Measurements from ENCODE around the gene TET2. TPM values are rescaled to one million over a fixed set of nuclear protein-coding genes. Genes with fewer than 3 reads are reported as not detected.

TET2 gene
- total RNA-seq, 1 donor from 2014 or later = 23.3 TPM

- Mint-ChIP-seq H3K27ac (ENCODE audit: unreplicated experiment) (no peak overlapping the region), H3K4me1 (peaks cover 15% of the 10 kb centered on the region), H3K4me3 (no peak overlapping the region), H3K9me3 (no peaks in the 10 kb centered on the region), H3K36me3 (ENCODE audit: low read depth) (peaks cover 17% of the 10 kb centered on the region), H3K27me3 (ENCODE audit: low read depth) (no peaks in the 10 kb centered on the region)
- no peak for DNase-seq (ENCODE audit: low read depth, low spot score)
- TF ChIP-seq, protein P1, sequence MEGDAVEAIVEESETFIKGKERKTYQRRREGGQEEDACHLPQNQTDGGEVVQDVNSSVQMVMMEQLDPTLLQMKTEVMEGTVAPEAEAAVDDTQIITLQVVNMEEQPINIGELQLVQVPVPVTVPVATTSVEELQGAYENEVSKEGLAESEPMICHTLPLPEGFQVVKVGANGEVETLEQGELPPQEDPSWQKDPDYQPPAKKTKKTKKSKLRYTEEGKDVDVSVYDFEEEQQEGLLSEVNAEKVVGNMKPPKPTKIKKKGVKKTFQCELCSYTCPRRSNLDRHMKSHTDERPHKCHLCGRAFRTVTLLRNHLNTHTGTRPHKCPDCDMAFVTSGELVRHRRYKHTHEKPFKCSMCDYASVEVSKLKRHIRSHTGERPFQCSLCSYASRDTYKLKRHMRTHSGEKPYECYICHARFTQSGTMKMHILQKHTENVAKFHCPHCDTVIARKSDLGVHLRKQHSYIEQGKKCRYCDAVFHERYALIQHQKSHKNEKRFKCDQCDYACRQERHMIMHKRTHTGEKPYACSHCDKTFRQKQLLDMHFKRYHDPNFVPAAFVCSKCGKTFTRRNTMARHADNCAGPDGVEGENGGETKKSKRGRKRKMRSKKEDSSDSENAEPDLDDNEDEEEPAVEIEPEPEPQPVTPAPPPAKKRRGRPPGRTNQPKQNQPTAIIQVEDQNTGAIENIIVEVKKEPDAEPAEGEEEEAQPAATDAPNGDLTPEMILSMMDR (conservative IDR thresholded peaks at IDR 0.05) = no peak
Measured at GRCh38 chr4:105192474-105192873, 45.8 kb downstream of the TET2 start.

GRCh38 chr4:105192910-105193309 lies 46.2 kb downstream of the TET2 start:
- Mint-ChIP-seq H3K4me1 (peaks cover 15% of the 10 kb centered on the region), H3K27me3 (ENCODE audit: low read depth) (no peaks in the 10 kb centered on the region), H3K27ac (ENCODE audit: unreplicated experiment) (no peak overlapping the region), H3K4me3 (no peak overlapping the region), H3K36me3 (ENCODE audit: low read depth) (peaks cover 17% of the 10 kb centered on the region), H3K9me3 (no peaks in the 10 kb centered on the region)
- no peak for DNase-seq (ENCODE audit: low read depth, low spot score)
- TF ChIP-seq, protein P1 (conservative IDR thresholded peaks at IDR 0.05) = no peak

DNA sequence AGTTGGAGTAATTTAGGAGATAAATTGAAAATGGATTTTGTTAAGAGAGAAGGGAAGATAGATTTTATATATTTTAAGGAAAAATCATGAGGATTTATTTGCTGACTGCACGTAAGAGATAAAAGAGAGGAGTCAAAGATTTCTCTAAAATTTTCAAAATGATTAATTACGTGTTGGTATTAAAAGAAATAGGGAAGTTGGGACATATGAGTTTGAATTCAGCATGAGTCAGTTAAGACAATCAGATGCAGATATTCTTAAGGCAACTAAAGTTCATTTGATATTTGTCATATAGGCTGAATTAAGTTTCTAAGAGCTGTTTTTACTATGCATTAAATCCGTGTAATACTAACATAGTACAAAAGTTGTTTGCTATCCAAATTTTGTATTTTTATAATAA lies 46.9 kb downstream of the TET2 start:
- Mint-ChIP-seq H3K27me3 (ENCODE audit: low read depth) (no peaks in the 10 kb centered on the region), H3K4me1 (peaks cover 15% of the 10 kb centered on the region), H3K4me3 (no peak overlapping the region), H3K36me3 (ENCODE audit: low read depth) (peaks cover 17% of the 10 kb centered on the region), H3K27ac (ENCODE audit: unreplicated experiment) (no peak overlapping the region), H3K9me3 (no peaks in the 10 kb centered on the region)
- TF ChIP-seq, protein P1 (conservative IDR thresholded peaks at IDR 0.05) = no peak
- no peak for DNase-seq (ENCODE audit: low read depth, low spot score)

GRCh38 chr4:105194328-105195231 lies 47.9 kb downstream of the TET2 start:
- Mint-ChIP-seq H3K27ac (ENCODE audit: unreplicated experiment) (no peak overlapping the region), H3K36me3 (ENCODE audit: low read depth) (peaks cover 17% of the 10 kb centered on the region), H3K4me3 (no peak overlapping the region), H3K4me1 (peaks cover 15% of the 10 kb centered on the region), H3K27me3 (ENCODE audit: low read depth) (no peaks in the 10 kb centered on the region), H3K9me3 (no peaks in the 10 kb centered on the region)
- DNase-seq (ENCODE audit: low read depth, low spot score) = no peak
- TF ChIP-seq, protein P1 (conservative IDR thresholded peaks at IDR 0.05) = no peak

DNA sequence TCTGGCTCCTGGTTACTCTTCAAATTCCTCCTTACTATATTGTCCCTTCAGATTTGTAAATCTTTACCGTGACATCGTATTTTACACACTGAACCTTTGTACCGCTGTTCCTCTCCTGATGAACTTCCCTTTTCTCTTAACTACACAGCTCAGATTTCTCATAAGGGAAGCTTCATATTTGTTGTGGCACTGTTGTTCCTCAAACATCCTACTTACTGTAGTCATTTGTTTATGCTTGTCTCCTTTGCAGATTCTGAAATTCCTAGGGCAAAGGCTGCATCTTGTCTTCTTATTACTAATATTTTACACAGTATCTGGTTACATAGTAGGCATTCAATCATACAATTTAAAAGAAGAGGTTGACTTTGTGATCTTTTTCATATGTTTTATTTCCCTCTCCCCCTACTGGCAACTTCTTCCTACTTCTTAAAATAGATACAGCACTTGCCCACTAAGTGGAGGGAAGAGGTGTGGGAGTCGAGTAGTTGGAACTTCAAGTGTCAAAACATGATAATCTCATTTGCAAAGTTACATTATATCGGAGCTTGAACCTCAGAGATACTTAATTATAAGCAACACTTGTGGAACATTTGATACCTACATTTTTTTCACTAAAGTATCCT lies 50.0 kb downstream of the TET2 start:
- peaks cover 20% of the 10 kb centered on the region for H3K36me3 Mint-ChIP-seq (ENCODE audit: low read depth)
- peaks cover 14% of the 10 kb centered on the region for H3K4me1 Mint-ChIP-seq
- TF ChIP-seq, protein P1 (conservative IDR thresholded peaks at IDR 0.05) = peak; percentile 42
- no peaks in the 10 kb centered on the region for H3K9me3 Mint-ChIP-seq
- no peak overlapping the region for H3K27ac Mint-ChIP-seq (ENCODE audit: unreplicated experiment)
- no peak overlapping the region for H3K4me3 Mint-ChIP-seq
- DNase-seq (ENCODE audit: low read depth, low spot score) = no peak
- H3K27me3 Mint-ChIP-seq (ENCODE audit: low read depth) = no peaks in the 10 kb centered on the region
